ENCODE data around the gene CHCHD6. TPM values are rescaled to one million over a fixed set of nuclear protein-coding genes. Genes with fewer than 3 reads are reported as not detected.

The CHCHD6 gene
- total and polyA plus RNA-seq, 2 of the 4 experiments (the other 2 are of a cell fraction): 18.8 to 28.9 TPM

DNA sequence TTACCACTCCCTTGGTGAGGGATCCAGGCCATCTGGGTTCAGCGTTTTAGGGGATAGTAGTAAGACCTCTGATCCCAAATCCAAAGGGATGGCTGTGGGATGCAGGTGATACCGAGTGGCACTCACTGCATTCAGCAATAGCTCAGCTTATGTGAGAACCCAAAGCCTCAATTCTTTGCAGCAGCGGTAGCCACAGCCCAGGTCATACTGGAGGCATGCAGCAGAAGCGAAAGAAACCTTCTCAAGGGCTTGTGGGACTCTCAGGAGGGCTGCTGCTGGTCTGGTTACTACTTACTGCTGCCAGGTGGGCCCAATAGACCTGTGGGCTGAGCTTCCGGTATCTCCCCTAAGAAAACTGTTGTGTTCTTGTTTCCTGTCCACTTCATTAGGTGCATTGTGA, 38.0 kb downstream of the CHCHD6 start:
- BruUV-seq (replicated peaks): no TSS peak
- in situ Hi-C loops (cut with MboI; ENCODE audit: low sequenced_read_pairs) (no loop called here), intact Hi-C loops (cut with micrococcal nuclease) (no loop called here), dilution Hi-C loops (cut with HindIII; ENCODE audit: low sequenced_read_pairs, unreplicated experiment) (no loop called here)
- no peak for TF ChIP-seq RCOR1 (IDR thresholded peaks at IDR 0.05; ENCODE audit: insufficient replicate concordance, low read length)
- no peak for TF ChIP-seq CEBPB (IDR thresholded peaks at IDR 0.05; ENCODE audit: low read depth, low read length)
- no peak for TF ChIP-seq MXI1 (IDR thresholded peaks at IDR 0.05; ENCODE audit: borderline replicate concordance, low read depth, low read length)
- TF ChIP-seq BHLHE40 (IDR thresholded peaks at IDR 0.05; ENCODE audit: low read depth, low read length): no peak
- no peak for TF ChIP-seq RAD21 (IDR thresholded peaks at IDR 0.05; ENCODE audit: low read length)
- TF ChIP-seq NFE2L2 (IDR thresholded peaks at IDR 0.05; ENCODE audit: low read depth, low read length): no peak
- no peak for TF ChIP-seq MAFK (IDR thresholded peaks at IDR 0.05; ENCODE audit: low read depth, low read length)
- TF ChIP-seq FOS (IDR thresholded peaks at IDR 0.05; ENCODE audit: low read depth, low read length): no peak
- TF ChIP-seq MAZ (IDR thresholded peaks at IDR 0.05; ENCODE audit: borderline replicate concordance, low read depth, low read length): no peak
- no peak for TF ChIP-seq RFX5 (IDR thresholded peaks at IDR 0.05; ENCODE audit: low read depth, low read length)
- TF ChIP-seq ELK1 (IDR thresholded peaks at IDR 0.05; ENCODE audit: borderline replicate concordance, low read depth, low read length): no peak
- TF ChIP-seq CHD1 (IDR thresholded peaks at IDR 0.05; ENCODE audit: low read depth, low read length): no peak
- no peak for TF ChIP-seq POLR2A (IDR thresholded peaks at IDR 0.05; ENCODE audit: low read depth, low read length)
- TF ChIP-seq, protein P1, sequence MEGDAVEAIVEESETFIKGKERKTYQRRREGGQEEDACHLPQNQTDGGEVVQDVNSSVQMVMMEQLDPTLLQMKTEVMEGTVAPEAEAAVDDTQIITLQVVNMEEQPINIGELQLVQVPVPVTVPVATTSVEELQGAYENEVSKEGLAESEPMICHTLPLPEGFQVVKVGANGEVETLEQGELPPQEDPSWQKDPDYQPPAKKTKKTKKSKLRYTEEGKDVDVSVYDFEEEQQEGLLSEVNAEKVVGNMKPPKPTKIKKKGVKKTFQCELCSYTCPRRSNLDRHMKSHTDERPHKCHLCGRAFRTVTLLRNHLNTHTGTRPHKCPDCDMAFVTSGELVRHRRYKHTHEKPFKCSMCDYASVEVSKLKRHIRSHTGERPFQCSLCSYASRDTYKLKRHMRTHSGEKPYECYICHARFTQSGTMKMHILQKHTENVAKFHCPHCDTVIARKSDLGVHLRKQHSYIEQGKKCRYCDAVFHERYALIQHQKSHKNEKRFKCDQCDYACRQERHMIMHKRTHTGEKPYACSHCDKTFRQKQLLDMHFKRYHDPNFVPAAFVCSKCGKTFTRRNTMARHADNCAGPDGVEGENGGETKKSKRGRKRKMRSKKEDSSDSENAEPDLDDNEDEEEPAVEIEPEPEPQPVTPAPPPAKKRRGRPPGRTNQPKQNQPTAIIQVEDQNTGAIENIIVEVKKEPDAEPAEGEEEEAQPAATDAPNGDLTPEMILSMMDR (conservative IDR thresholded peaks at IDR 0.05; ENCODE audit: low read depth, low read length): no peak
- TF ChIP-seq USF2 (IDR thresholded peaks at IDR 0.05; ENCODE audit: low read depth, low read length): no peak
- CTCF ChIA-PET: no interaction called here
- WGBS, 2 experiments (ENCODE audit: extremely low coverage in 2 of 2, insufficient read length in 1 of 2): 100% methylated on average over 2 of the region's 5 CpGs; no CpG with 5 or more reads in 1 of the 2 experiments
- Histone ChIP-seq H3K27me3 (ENCODE audit: control insufficient read depth, insufficient read depth, low read length) (no peaks in the 10 kb centered on the region), H4K91ac (ENCODE audit: insufficient read depth, low read depth, low read length) (no peak overlapping the region), H3K9me3 (ENCODE audit: control insufficient read depth, insufficient read depth, low read length) (no peaks in the 10 kb centered on the region), H2AK9ac (replicated peaks; ENCODE audit: low read depth, low read length, poor library complexity) (no peak overlapping the region), H3K9ac (ENCODE audit: low read depth, low read length) (no peak overlapping the region), H3K23ac (ENCODE audit: low read depth, low read length) (no peak overlapping the region), H3K27ac (ENCODE audit: insufficient read depth, low read length) (no peak overlapping the region), H3K36me3 (ENCODE audit: control insufficient read depth, insufficient read depth, low read length) (no peaks in the 10 kb centered on the region; the same call in 1 of the 2 replicates), H3K4me1 (ENCODE audit: control insufficient read depth, insufficient read depth, low read length) (peaks cover 9% of the 10 kb centered on the region), H3K4me2 (ENCODE audit: low read depth, low read length) (no peak overlapping the region), H3K56ac (ENCODE audit: extremely low read depth, insufficient read depth, low read length) (no peak overlapping the region), H2BK5ac (ENCODE audit: low read depth, low read length, poor library complexity, severe bottlenecking) (no peak overlapping the region), H4K5ac (ENCODE audit: low read depth, low read length) (no peak overlapping the region), H2AK5ac (ENCODE audit: low read depth, low read length) (no peak overlapping the region), H2AFZ (replicated peaks; ENCODE audit: low read length, poor library complexity) (no peak overlapping the region), H2BK15ac (ENCODE audit: low read depth, low read length) (no peak overlapping the region), H3K4me3 (ENCODE audit: insufficient read depth, low read depth, low read length) (no peak overlapping the region), H4K8ac (ENCODE audit: low read depth in 2 of 2, low read length in 2 of 2) (no peak overlapping the region), H3K4ac (ENCODE audit: low read depth, low read length) (no peak overlapping the region), H4K20me1 (ENCODE audit: insufficient read depth, low read length) (peaks cover 5% of the 10 kb centered on the region; the same call in 1 of the 2 replicates), H3K14ac (replicated peaks; ENCODE audit: low read depth, low read length) (no peak overlapping the region), H2BK20ac (ENCODE audit: low read depth, low read length) (no peak overlapping the region), H3K79me1 (ENCODE audit: low read depth in 1 of 2, low read length in 2 of 2) (peaks cover 0 to 3% of the 10 kb centered on the region in 2 experiments; a peak in 2 of 4 replicates), H2BK120ac (ENCODE audit: low read depth, low read length) (no peak overlapping the region), H3K9me1 (ENCODE audit: insufficient read depth, low read length) (peaks cover 9% of the 10 kb centered on the region; the same call in 1 of the 2 replicates), H3K18ac (ENCODE audit: low read depth, low read length) (no peak overlapping the region)
- POLR2A ChIA-PET (ENCODE audit: unreplicated experiment): no interaction called here
- DNase-seq (no peak), ATAC-seq (ENCODE audit: low read depth) (no peak)

Measured in IMR-90 (cell line).